Measurements from ENCODE around the gene OR2F2.

GRCh38 chr7:143973870-143974416, 38.9 kb downstream of the OR2F2 start:
- TF ChIP-seq CTCF (IDR thresholded peaks at IDR 0.05), result no peak
- TF ChIP-seq POLR2A (IDR thresholded peaks at IDR 0.05), result no peak

Data from Peyer's patch (tissue), 4 donors.